HepG2 (cell line): ENCODE data around the gene DNAJC28. TPM values are rescaled to one million over a fixed set of nuclear protein-coding genes. Genes with fewer than 3 reads are reported as not detected.

Experiments
- CEBPB ChIP-seq: IDR thresholded peaks from 2 replicates; pipeline ENCODE4 v1.6.1; 2011; ENCODE audit warnings: low read depth, low read length, improper control_type of control experiment, borderline replicate concordance
- CTCF ChIP-seq: sonication (generic); formaldehyde crosslinking; IDR thresholded peaks from 2 replicates; pipeline ENCODE4 v1.5.0; 2020; ENCODE audit warnings: mild to moderate bottlenecking, missing genetic modification reagents, moderate library complexity
- ELK4 ChIP-seq: sonication (generic); formaldehyde crosslinking; IDR thresholded peaks from 2 replicates; pipeline ENCODE4 v1.9.0; 2021; ENCODE audit warnings: missing genetic modification reagents, borderline replicate concordance
- HNF1A ChIP-seq, 2 experiments: sonication (generic) in 1 of 2; formaldehyde crosslinking in 1 of 2; IDR thresholded peaks; 2 replicates each; pipeline versions ENCODE4 v1.4.0 to v1.6.1; 2016 to 2020; ENCODE audit warnings: borderline replicate concordance in 1 of 2, low read depth in 1 of 2, mild to moderate bottlenecking in 1 of 2, missing genetic modification reagents in 1 of 2
- IKZF4 ChIP-seq: sonication (generic); formaldehyde crosslinking; IDR thresholded peaks from 2 replicates; pipeline ENCODE4 v1.5.1; 2020; ENCODE audit warnings: borderline replicate concordance, mild to moderate bottlenecking, low read depth, missing genetic modification reagents; ENCODE audit errors: not compliant biosample characterization
- IKZF5 ChIP-seq: IDR thresholded peaks from 2 replicates; pipeline ENCODE4 v1.6.1; 2018; ENCODE audit warnings: missing genetic modification reagents, mild to moderate bottlenecking, missing compliant biosample characterization
- KDM5B ChIP-seq: sonication (generic); formaldehyde crosslinking; IDR thresholded peaks from 2 replicates; pipeline ENCODE4 v1.4.0; 2020; ENCODE audit warnings: missing genetic modification reagents, mild to moderate bottlenecking, borderline replicate concordance
- NR2C2 ChIP-seq: sonication (generic); formaldehyde crosslinking; IDR thresholded peaks from 2 replicates; pipeline ENCODE4 v1.4.0; 2020; ENCODE audit warnings: missing genetic modification reagents, mild to moderate bottlenecking, moderate library complexity, borderline replicate concordance
- RELA ChIP-seq: sonication (generic); formaldehyde crosslinking; IDR thresholded peaks from 2 replicates; pipeline ENCODE4 v1.4.0; 2020; ENCODE audit warnings: missing genetic modification reagents
- SNAPC2 ChIP-seq: sonication (generic); formaldehyde crosslinking; IDR thresholded peaks from 2 replicates; pipeline ENCODE4 v1.8.1; 2022; ENCODE audit warnings: mild to moderate bottlenecking, missing genetic modification reagents
- ZFP90 ChIP-seq: sonication (generic); formaldehyde crosslinking; IDR thresholded peaks from 2 replicates; pipeline ENCODE4 v1.8.0; 2022; ENCODE audit warnings: missing genetic modification reagents, mild to moderate bottlenecking, inconsistent platforms, borderline replicate concordance
- ZNF30 ChIP-seq: sonication (generic); formaldehyde crosslinking; IDR thresholded peaks from 2 replicates; pipeline ENCODE4 v1.5.0; 2020; ENCODE audit warnings: mild to moderate bottlenecking, missing genetic modification reagents
- ZNF512B ChIP-seq: sonication (generic); formaldehyde crosslinking; IDR thresholded peaks from 2 replicates; pipeline ENCODE4 v1.5.1; 2020; ENCODE audit warnings: missing genetic modification reagents, mild to moderate bottlenecking, borderline replicate concordance
- ZNF737 ChIP-seq: sonication (generic); formaldehyde crosslinking; IDR thresholded peaks from 2 replicates; pipeline ENCODE4 v1.5.0; 2020; ENCODE audit warnings: missing genetic modification reagents, mild to moderate bottlenecking, borderline replicate concordance
- ZNF775 ChIP-seq: sonication (generic); formaldehyde crosslinking; IDR thresholded peaks from 2 replicates; pipeline ENCODE4 v1.4.0; 2020; ENCODE audit warnings: missing genetic modification reagents, mild to moderate bottlenecking, moderate library complexity, borderline replicate concordance
- polyA plus RNA-seq, 8 experiments: library from polyadenylated mRNA; depleted of rRNA in 3 of 8; stranded (reverse) in 7 of 8; unstranded in 1 of 8; fragments of >200 nt; fragmentation: Illumina TruSeq in 4 of 8; extraction: Trizol in 4 of 8; gene quantifications; 2 replicates each; pipeline versions ENCODE4 v1.2.1 to v1.2.3, GENCODE V29; 2011 to 2016; ENCODE audit warnings: low read depth in 4 of 8, missing spikeins in 1 of 8, mixed read lengths in 1 of 8; ENCODE audit not compliant: insufficient read depth in 1 of 8
- total RNA-seq, 5 experiments: library from RNA; depleted of rRNA; stranded (reverse); fragments of >200 nt; fragmentation: Illumina TruSeq; extraction: Trizol; gene quantifications; 2 replicates each; pipeline ENCODE4 v1.2.3, GENCODE V29; 2016; ENCODE audit warnings: low read depth in 1 of 5

Gene DNAJC28
- total and polyA plus RNA-seq, 2 of the 13 experiments (the other 11 are each of a cell fraction or from before 2014, with no cell fraction given): 1.5 to 3.3 TPM

GRCh38 chr21:33479679-33480480 is 11.6 kb downstream of the DNAJC28 start, which contains the start of gene TMEM50B (continued):
- no peak for TF ChIP-seq KDM5B
- TF ChIP-seq NR2C2 (CRISPR knock-in tag): no peak
- TF ChIP-seq ZNF512B (CRISPR knock-in tag): no peak
- no peak for TF ChIP-seq ZNF775 (CRISPR knock-in tag)
- TF ChIP-seq CTCF (CRISPR knock-in tag): peak; percentile 78
- no peak for TF ChIP-seq HNF1A (IDR thresholded peaks at IDR 0.05; ENCODE audit: low read depth)
- no peak; the same call in 1 of the 2 replicates for TF ChIP-seq HNF1A (CRISPR knock-in tag; IDR thresholded peaks at IDR 0.05; ENCODE audit: borderline replicate concordance)
- no peak for TF ChIP-seq CEBPB
- TF ChIP-seq ZNF737: no peak
- TF ChIP-seq RELA (CRISPR knock-in tag): 0 out of 2 replicates have a peak, but pooled peaks have one; percentile 50
- TF ChIP-seq SNAPC2 (CRISPR knock-in tag): no peak
- TF ChIP-seq ZNF30: no peak
- TF ChIP-seq ELK4: no peak
- TF ChIP-seq IKZF4 (CRISPR knock-in tag): no peak
- peak; percentile 73 for TF ChIP-seq IKZF5
- no peak; the same call in 1 of the 2 replicates for TF ChIP-seq ZFP90 (CRISPR knock-in tag)
